Fibroblast of villous mesenchyme (primary cell): Measurements from ENCODE around the gene RXRB. TPM values are rescaled to one million over a fixed set of nuclear protein-coding genes. Genes with fewer than 3 reads are reported as not detected.
"Not testable (repeated sequence)": the region's sequence is repeated elsewhere in the genome, so short reads cannot be mapped to it uniquely, and the experiment has no call there.

ENCODE experiments used
- DNase-seq: peaks from one replicate; pipeline ENCODE4 v3.0.0-alpha.2; 2010; ENCODE audit warnings: low read depth
- H3K4me3 ChIP-seq: 2 replicates; pipeline ENCODE4 v1.5.1; 2011; ENCODE audit warnings: low read depth, mild to moderate bottlenecking, low read length
- CTCF ChIP-seq: IDR thresholded peaks from 2 replicates; pipeline ENCODE4 v1.5.1; 2012; ENCODE audit warnings: low read depth, mild to moderate bottlenecking, low read length; ENCODE audit not compliant: insufficient read depth
- small RNA-seq: library from RNA; depleted of rRNA; stranded (forward); fragments of <200 nt; gene quantifications from one replicate; pipeline ENCODE3, GENCODE V24; 2012
- total RNA-seq: library from RNA; depleted of rRNA; stranded (reverse); fragments of >200 nt; gene quantifications from 2 replicates; pipeline ENCODE4 v1.2.3, GENCODE V29; 2012

Gene RXRB
- total RNA-seq, 1 donor: 22.5 TPM

- TF ChIP-seq CTCF: no peak
- no peak for DNase-seq
- H3K4me3 ChIP-seq: no peak overlapping the region
These were observed 46.1 kb downstream of the RXRB start for GRCh38 chr6:33154349-33154748.

GRCh38 chr6:33151050-33151449 lies 49.4 kb downstream of the RXRB start:
- TF ChIP-seq CTCF: no peak
- H3K4me3 ChIP-seq: no peak overlapping the region
- DNase-seq: no peak

- H3K4me3 ChIP-seq, DNase-seq: not testable (repeated sequence)
These were observed 49.9 kb downstream of the RXRB start for GRCh38 chr6:33150560-33150959.

GRCh38 chr6:33147807-33148666 lies 52.4 kb downstream of the RXRB start:
- peak; percentile 89 for TF ChIP-seq CTCF
- peak; percentile 63 for DNase-seq
- no peak overlapping the region for H3K4me3 ChIP-seq

GRCh38 chr6:33144373-33144772 lies 56.1 kb downstream of the RXRB start:
- TF ChIP-seq CTCF: no peak
- H3K4me3 ChIP-seq: no peak overlapping the region
- DNase-seq: no peak

Small RNA genes lying within 50 kb of the gene (small RNA-seq; reads per million reads assigned to genes)
- gene MIR219A1: 0.28 reads per million
- not detected for gene RNY4P10

Other genes starting within 250 kb of the RXRB start
- 1.9 and 3.5 TPM in 2 replicates for gene HLA-DMA, start 247.6 kb downstream of the RXRB start, total RNA-seq
- 126 and 146 TPM in 2 replicates for gene BRD2, start 232.1 kb downstream of the RXRB start, total RNA-seq
- gene HLA-DOA, start 191.1 kb downstream of the RXRB start, total RNA-seq: not detected in 2 replicates
- 0.43 and 0.97 TPM in 2 replicates for gene HLA-DPA1, start 127.0 kb downstream of the RXRB start, total RNA-seq
- 5.5 and 9.1 TPM in 2 replicates for gene HLA-DPB1, start 124.7 kb downstream of the RXRB start, total RNA-seq
- gene COL11A2, start 8.2 kb downstream of the RXRB start, total RNA-seq: under 0.01 and 0.32 TPM in 2 replicates
- gene SLC39A7, start 202 bp upstream of the RXRB start, total RNA-seq: 142 and 143 TPM in 2 replicates
- 4.2 and 4.7 TPM in 2 replicates for gene HSD17B8, start 4.0 kb upstream of the RXRB start, total RNA-seq
- 27.2 and 43.8 TPM in 2 replicates for gene RING1, start 7.8 kb upstream of the RXRB start, total RNA-seq
- 35.4 and 38.9 TPM in 2 replicates for gene VPS52, start 71.2 kb upstream of the RXRB start, total RNA-seq
- gene RPS18, start 71.4 kb upstream of the RXRB start, total RNA-seq: 1,877 and 2,083 TPM in 2 replicates
- gene B3GALT4, start 76.5 kb upstream of the RXRB start, total RNA-seq: 2.6 and 5.5 TPM in 2 replicates
- gene WDR46, start 88.6 kb upstream of the RXRB start, total RNA-seq: 99.7 and 108 TPM in 2 replicates
- 26.4 and 34.5 TPM in 2 replicates for gene PFDN6, start 88.9 kb upstream of the RXRB start, total RNA-seq
- 13.0 and 23.2 TPM in 2 replicates for gene RGL2, start 98.3 kb upstream of the RXRB start, total RNA-seq
- gene TAPBP, start 113.4 kb upstream of the RXRB start, total RNA-seq: 125 and 132 TPM in 2 replicates
- 14.8 and 16.0 TPM in 2 replicates for gene ZBTB22, start 117.1 kb upstream of the RXRB start, total RNA-seq
- 39.6 and 58.7 TPM in 2 replicates for gene DAXX, start 122.3 kb upstream of the RXRB start, total RNA-seq
- gene KIFC1, start 191.2 kb upstream of the RXRB start, total RNA-seq: 20.0 and 34.5 TPM in 2 replicates
- 21.6 and 30.2 TPM in 2 replicates for gene PHF1, start 210.3 kb upstream of the RXRB start, total RNA-seq
- gene CUTA, start 217.4 kb upstream of the RXRB start, total RNA-seq: 155 and 201 TPM in 2 replicates
- gene SYNGAP1, start 219.4 kb upstream of the RXRB start, total RNA-seq: 6.4 and 7.8 TPM in 2 replicates